Naive thymus-derived CD4-positive, alpha-beta T cell (primary cell): ENCODE data around the gene ERH. TPM values are rescaled to one million over a fixed set of nuclear protein-coding genes. Genes with fewer than 3 reads are reported as not detected.

Experiments used
- ATAC-seq: fragments of 150-1000 bp; cut with Tn5 transposase; 2 replicates; pipeline ENCODE4 v1.10.0; 2021; ENCODE audit warnings: mild to moderate bottlenecking, moderate library complexity
- CTCF ChIA-PET: fragments of 350-600 bp; sonication (Branson Sonifier 250); formaldehyde crosslinking; loops from one replicate; lab custom pipeline; 2021; ENCODE audit warnings: antibody characterized with exemption; lab: Charles Lee
- POLR2A ChIA-PET: fragments of 350-600 bp; sonication (Branson Sonifier 250); formaldehyde crosslinking; loops from one replicate; lab custom pipeline; 2021; ENCODE audit warnings: antibody characterized with exemption, inconsistent platforms; lab: Charles Lee
- DNase-seq, 9 donors: peaks; one replicate each; pipeline versions ENCODE4 v3.0.0 to v3.0.0-alpha.2; 2020 to 2022; ENCODE audit warnings: mixed read lengths in 1 of 9
- H3K27ac ChIP-seq: one replicate; pipeline ENCODE4 v1.7.0; 2013; ENCODE audit warnings: mild to moderate bottlenecking, low read depth, low read length, moderate library complexity
- H3K27me3 ChIP-seq, 2 donors: one replicate each; pipeline ENCODE4 v1.7.0; 2013; ENCODE audit warnings: low read length in 2 of 2, mild to moderate bottlenecking in 2 of 2, moderate library complexity in 2 of 2; ENCODE audit not compliant: control insufficient read depth in 2 of 2, insufficient read depth in 2 of 2
- H3K36me3 ChIP-seq, 3 experiments: 1 replicate in 2 of 3; 2 replicates in 1 of 3; pipeline ENCODE4 v1.7.0; 2013; ENCODE audit warnings: low read length in 3 of 3, mild to moderate bottlenecking in 3 of 3, moderate library complexity in 1 of 3; ENCODE audit not compliant: insufficient read depth in 3 of 3, control insufficient read depth in 2 of 3
- H3K4me1 ChIP-seq, 2 donors: one replicate each; pipeline ENCODE4 v1.7.0; 2013; ENCODE audit warnings: low read length in 2 of 2, mild to moderate bottlenecking in 2 of 2, moderate library complexity in 1 of 2; ENCODE audit not compliant: control insufficient read depth in 2 of 2, insufficient read depth in 2 of 2
- H3K4me3 ChIP-seq: 2 replicates; pipeline ENCODE4 v1.7.0; 2013; ENCODE audit warnings: mild to moderate bottlenecking, low read length
- H3K9me3 ChIP-seq, 3 experiments: 1 replicate in 2 of 3; 2 replicates in 1 of 3; pipeline ENCODE4 v1.7.0; 2013; ENCODE audit warnings: low read length in 3 of 3; ENCODE audit not compliant: control insufficient read depth in 2 of 3
- H3K27ac Mint-ChIP-seq, 9 donors: one replicate each; pipeline ENCODE4 v1.8.0; 2020 to 2022; ENCODE audit warnings: mixed read lengths in 9 of 9, mild to moderate bottlenecking in 8 of 9, moderate library complexity in 5 of 9, inconsistent platforms in 2 of 9
- H3K27me3 Mint-ChIP-seq, 5 donors: one replicate each; pipeline ENCODE4 v1.8.0; 2021 to 2022; ENCODE audit warnings: mixed read lengths in 5 of 5, mild to moderate bottlenecking in 1 of 5
- H3K36me3 Mint-ChIP-seq, 5 donors: one replicate each; pipeline ENCODE4 v1.8.0; 2020 to 2022; ENCODE audit warnings: mixed read lengths in 5 of 5, mild to moderate bottlenecking in 3 of 5, inconsistent platforms in 1 of 5
- H3K4me1 Mint-ChIP-seq, 7 donors: one replicate each; pipeline ENCODE4 v1.8.0; 2020 to 2022; ENCODE audit warnings: mixed read lengths in 7 of 7, mild to moderate bottlenecking in 3 of 7, inconsistent platforms in 1 of 7
- H3K4me3 Mint-ChIP-seq, 10 donors: one replicate each; pipeline ENCODE4 v1.8.0; 2020 to 2022; ENCODE audit warnings: mild to moderate bottlenecking in 10 of 10, mixed read lengths in 10 of 10, moderate library complexity in 6 of 10, inconsistent platforms in 2 of 10
- H3K9me3 Mint-ChIP-seq, 11 donors: one replicate each; pipeline ENCODE4 v1.8.0; 2020 to 2022; ENCODE audit warnings: mixed read lengths in 11 of 11, mild to moderate bottlenecking in 4 of 11, inconsistent platforms in 1 of 11, moderate library complexity in 1 of 11
- intact Hi-C, 2 donors: fragments of 100-400 bp; cut with micrococcal nuclease; formaldehyde crosslinking; loops; one replicate each; pipeline ENCODE4 v1.15.1; 2023
- polyA plus RNA-seq, 2 donors: library from polyadenylated mRNA; unstranded; fragments of 300-500 nt; fragmentation: Illumina TruSeq; gene quantifications; one replicate each; pipeline ENCODE4 v1.2.3, GENCODE V29; 2021
- total RNA-seq, 6 experiments: library from RNA in 5 of 6; stranded (reverse) in 5 of 6; gene quantifications; 1 replicate in 5 of 6; 2 replicates in 1 of 6; pipeline ENCODE4 v1.2.3 and lab custom pipeline; 2021 to 2026

ERH gene
- total and polyA plus RNA-seq, 7 experiments from 2014 or later = 26.4 to 330 (median 93.7) TPM

GRCh38 chr14:69430306-69430939 lies 32.3 kb upstream of the ERH start:
- ChIA-PET CTCF (no interaction called here), POLR2A (interaction anchor here (0.6 kb wide), 1 partner anchor 183 kb away, joined by 3 read pairs; no protein-coding TSS in a partner anchor)
- Mint-ChIP-seq H3K4me3 (no peak overlapping the region), H3K27me3 (no peaks in the 10 kb centered on the region), H3K9me3 (peaks cover 0 to 2% (median 0%) of the 10 kb centered on the region in 11 donors), H3K4me1 (peaks cover 3 to 25% (median 19%) of the 10 kb centered on the region in 7 donors), H3K36me3 (peaks cover 10 to 62% (median 40%) of the 10 kb centered on the region in 5 donors), H3K27ac (no peak overlapping the region)
- no peak for ATAC-seq
- H3K9me3 ChIP-seq = no peaks in the 10 kb centered on the region
- intact Hi-C loops = no loop called here
- H3K36me3 ChIP-seq = peaks cover 0 to 25% (median 0%) of the 10 kb centered on the region in 3 experiments
- no peaks in the 10 kb centered on the region for H3K27me3 ChIP-seq
- H3K4me3 ChIP-seq = no peak overlapping the region
- H3K27ac ChIP-seq = no peak overlapping the region
- no peaks in the 10 kb centered on the region for H3K4me1 ChIP-seq
- DNase-seq = no peak

GRCh38 chr14:69429643-69430042 lies 31.5 kb upstream of the ERH start:
- Mint-ChIP-seq H3K27me3 (no peaks in the 10 kb centered on the region), H3K36me3 (peaks cover 10 to 62% (median 48%) of the 10 kb centered on the region in 5 donors), H3K4me3 (no peak overlapping the region), H3K27ac (no peak overlapping the region), H3K9me3 (peaks cover 0 to 2% (median 0%) of the 10 kb centered on the region in 11 donors), H3K4me1 (peaks cover 3 to 18% (median 12%) of the 10 kb centered on the region in 7 donors)
- no peak overlapping the region for H3K27ac ChIP-seq
- H3K9me3 ChIP-seq = no peaks in the 10 kb centered on the region
- H3K36me3 ChIP-seq = peaks cover 0 to 32% (median 4%) of the 10 kb centered on the region in 3 experiments
- no peaks in the 10 kb centered on the region for H3K27me3 ChIP-seq
- intact Hi-C loops = no loop called here
- ChIA-PET CTCF (no interaction called here), POLR2A (interaction anchor here (1.0 kb wide), 1 partner anchor 9 kb away, joined by 3 read pairs; no protein-coding TSS in a partner anchor)
- ATAC-seq (no peak), DNase-seq (no peak)
- no peaks in the 10 kb centered on the region for H3K4me1 ChIP-seq
- no peak overlapping the region for H3K4me3 ChIP-seq

GRCh38 chr14:69428289-69428998 lies 30.3 kb upstream of the ERH start:
- ChIA-PET CTCF (interaction anchor here (0.6 kb wide), 1 partner anchor 326 kb away, joined by 3 read pairs; no protein-coding TSS in a partner anchor), POLR2A (interaction anchor here (0.5 kb wide), 1 partner anchor 215 kb away, joined by 5 read pairs; no protein-coding TSS in a partner anchor)
- ATAC-seq (peak; percentile 61), DNase-seq (no peak)
- no peaks in the 10 kb centered on the region for H3K27me3 Mint-ChIP-seq
- Histone ChIP-seq H3K4me1 (no peaks in the 10 kb centered on the region), H3K27ac (no peak overlapping the region), H3K9me3 (no peaks in the 10 kb centered on the region), H3K27me3 (no peaks in the 10 kb centered on the region), H3K36me3 (peaks cover 0 to 40% (median 4%) of the 10 kb centered on the region in 3 experiments), H3K4me3 (no peak overlapping the region)
- H3K27ac Mint-ChIP-seq = no peak overlapping the region
- intact Hi-C loops = no loop called here
- H3K36me3 Mint-ChIP-seq = peaks cover 13 to 68% (median 52%) of the 10 kb centered on the region in 5 donors
- peaks cover 0 to 2% (median 0%) of the 10 kb centered on the region in 11 donors for H3K9me3 Mint-ChIP-seq
- H3K4me1 Mint-ChIP-seq = peaks cover 3 to 17% (median 10%) of the 10 kb centered on the region in 7 donors
- H3K4me3 Mint-ChIP-seq = no peak overlapping the region

GRCh38 chr14:69427596-69427995 lies 29.5 kb upstream of the ERH start:
- Mint-ChIP-seq H3K9me3 (peaks cover 0 to 2% (median 0%) of the 10 kb centered on the region in 11 donors), H3K27me3 (no peaks in the 10 kb centered on the region), H3K4me1 (peaks cover 3 to 14% (median 10%) of the 10 kb centered on the region in 7 donors), H3K27ac (no peak overlapping the region), H3K4me3 (no peak overlapping the region), H3K36me3 (peaks cover 13 to 68% (median 52%) of the 10 kb centered on the region in 5 donors)
- Histone ChIP-seq H3K27ac (no peak overlapping the region), H3K36me3 (peaks cover 0 to 40% (median 4%) of the 10 kb centered on the region in 3 experiments), H3K4me1 (no peaks in the 10 kb centered on the region), H3K9me3 (no peaks in the 10 kb centered on the region), H3K4me3 (no peak overlapping the region), H3K27me3 (no peaks in the 10 kb centered on the region)
- ChIA-PET POLR2A (no interaction called here), CTCF (no interaction called here)
- ATAC-seq (no peak), DNase-seq (no peak)
- intact Hi-C loops = no loop called here

- ChIA-PET CTCF (no interaction called here), POLR2A (no interaction called here)
- DNase-seq = no peak
- peaks cover 0 to 40% (median 4%) of the 10 kb centered on the region in 3 experiments for H3K36me3 ChIP-seq
- no peak for ATAC-seq
- H3K4me1 ChIP-seq = no peaks in the 10 kb centered on the region
- intact Hi-C loops = no loop called here
- Mint-ChIP-seq H3K27ac (peak overlapping the region in 1 of 9 donors; percentile 1), H3K4me3 (no peak overlapping the region), H3K27me3 (no peaks in the 10 kb centered on the region), H3K4me1 (peaks cover 12 to 22% (median 18%) of the 10 kb centered on the region in 7 donors), H3K36me3 (peaks cover 13 to 57% (median 38%) of the 10 kb centered on the region in 5 donors), H3K9me3 (peaks cover 0 to 2% (median 0%) of the 10 kb centered on the region in 11 donors)
- no peaks in the 10 kb centered on the region for H3K27me3 ChIP-seq
- H3K27ac ChIP-seq = no peak overlapping the region
- H3K9me3 ChIP-seq = no peaks in the 10 kb centered on the region
- H3K4me3 ChIP-seq = no peak overlapping the region
Measured at GRCh38 chr14:69424149-69424923, 26.2 kb upstream of the ERH start.

- peaks cover 10 to 47% (median 31%) of the 10 kb centered on the region in 5 donors for H3K36me3 Mint-ChIP-seq
- intact Hi-C loops = no loop called here
Measured at GRCh38 chr14:69423279-69423678, 25.2 kb upstream of the ERH start.

More at GRCh38 chr14:69423279-69423678, 25.2 kb upstream of the ERH start:
- Mint-ChIP-seq H3K9me3 (peaks cover 0 to 1% (median 0%) of the 10 kb centered on the region in 11 donors), H3K27me3 (no peaks in the 10 kb centered on the region), H3K4me1 (peaks cover 16 to 30% (median 28%) of the 10 kb centered on the region in 7 donors), H3K27ac (no peak overlapping the region), H3K4me3 (no peak overlapping the region)
- Histone ChIP-seq H3K9me3 (no peaks in the 10 kb centered on the region), H3K4me3 (no peak overlapping the region), H3K36me3 (peaks cover 0 to 40% (median 4%) of the 10 kb centered on the region in 3 experiments), H3K27me3 (no peaks in the 10 kb centered on the region), H3K4me1 (no peaks in the 10 kb centered on the region), H3K27ac (no peak overlapping the region)
- ATAC-seq (no peak), DNase-seq (no peak)
- CTCF ChIA-PET = no interaction called here
- POLR2A ChIA-PET = no interaction called here
